Hepatocyte (in vitro differentiated cells): ENCODE measurements around the gene SCGB2A2. TPM values are rescaled to one million over a fixed set of nuclear protein-coding genes. Genes with fewer than 3 reads are reported as not detected.

Experiments used
- DNase-seq: peaks from one replicate; pipeline ENCODE4 v3.0.0-alpha.2; 2016; ENCODE audit warnings: low spot score
- H2AFZ ChIP-seq: fragments of 200-600 bp; sonication (generic); 2 replicates; pipeline ENCODE4 v1.6.0; 2016; ENCODE audit warnings: antibody characterized with exemption, mild to moderate bottlenecking
- H3K27ac ChIP-seq: fragments of 200-600 bp; sonication (generic); 2 replicates; pipeline ENCODE4 v1.5.1; 2016; ENCODE audit warnings: mild to moderate bottlenecking
- H3K27me3 ChIP-seq: fragments of 200-600 bp; sonication (generic); 2 replicates; pipeline ENCODE4 v1.6.1; 2016
- H3K36me3 ChIP-seq: fragments of 200-600 bp; sonication (generic); replicated peaks from 2 replicates; pipeline ENCODE4 v1.5.1; 2016; ENCODE audit warnings: low read depth; ENCODE audit not compliant: insufficient read depth
- H3K4me1 ChIP-seq: fragments of 200-600 bp; sonication (generic); 2 replicates; pipeline ENCODE4 v1.5.1; 2016; ENCODE audit warnings: mild to moderate bottlenecking, moderate library complexity; ENCODE audit not compliant: insufficient read depth
- H3K4me2 ChIP-seq: fragments of 200-600 bp; sonication (generic); 2 replicates; pipeline ENCODE4 v1.6.0; 2016
- H3K4me3 ChIP-seq: fragments of 200-600 bp; sonication (generic); 2 replicates; pipeline ENCODE4 v1.5.1; 2016; ENCODE audit warnings: mild to moderate bottlenecking
- H3K79me2 ChIP-seq: fragments of 200-600 bp; sonication (generic); 2 replicates; pipeline ENCODE4 v1.6.0; 2017; ENCODE audit warnings: mild to moderate bottlenecking
- H3K9me2 ChIP-seq: fragments of 200-600 bp; sonication (generic); replicated peaks from 2 replicates; pipeline ENCODE4 v1.6.0; 2017; ENCODE audit warnings: mild to moderate bottlenecking; ENCODE audit not compliant: insufficient read depth
- H3K9me3 ChIP-seq: fragments of 200-600 bp; sonication (generic); 2 replicates; pipeline ENCODE4 v1.5.1; 2016; ENCODE audit warnings: low read depth, mild to moderate bottlenecking
- H4K20me1 ChIP-seq: fragments of 200-600 bp; sonication (generic); 2 replicates; pipeline ENCODE4 v1.6.0; 2016; ENCODE audit warnings: mild to moderate bottlenecking; ENCODE audit not compliant: insufficient read depth, poor library complexity, severe bottlenecking
- CTCF ChIP-seq: fragments of 200-600 bp; sonication (generic); IDR thresholded peaks from 2 replicates; pipeline ENCODE4 v1.5.1; 2016; ENCODE audit warnings: antibody characterized with exemption, mild to moderate bottlenecking; ENCODE audit not compliant: poor library complexity
- EZH2 ChIP-seq: fragments of 200-600 bp; sonication (generic); IDR thresholded peaks from 2 replicates; pipeline ENCODE4 v1.6.1; 2016; ENCODE audit warnings: antibody characterized with exemption, mild to moderate bottlenecking, borderline replicate concordance
- EZH2phosphoT487 ChIP-seq: fragments of 200-600 bp; sonication (generic); IDR thresholded peaks from one replicate; pipeline ENCODE4 v1.6.1; 2018; ENCODE audit warnings: antibody characterized with exemption, mild to moderate bottlenecking, low read depth, moderate library complexity; ENCODE audit not compliant: unreplicated experiment, severe bottlenecking
- WGBS: methylation state at CpG from one replicate; pipeline ENCODE4 v1.1.6; 2016; ENCODE audit warnings: low lambda C conversion rate; ENCODE audit errors: missing lambda C conversion rate; 5-methylcytosine and 5-hydroxymethylcytosine counted together
- polyA plus RNA-seq: library from polyadenylated mRNA; unstranded; fragments of >200 nt; fragmentation: Nextera tagmentation; extraction: Ambion mirVana; gene quantifications from 2 replicates; pipeline ENCODE4 v1.2.1, GENCODE V29; 2016
- total RNA-seq: library from RNA; depleted of rRNA; stranded (reverse); fragments of >200 nt; gene quantifications from 2 replicates; pipeline ENCODE4 v1.2.3, GENCODE V29; 2014

SCGB2A2 gene
- total and polyA plus RNA-seq, 2 experiments from 2014 or later, result not detected

- no peak for DNase-seq
- Histone ChIP-seq H3K36me3 (no peaks in the 10 kb centered on the region), H2AFZ (no peak overlapping the region), H3K9me2 (no peaks in the 10 kb centered on the region), H3K9me3 (no peaks in the 10 kb centered on the region), H3K4me1 (no peaks in the 10 kb centered on the region), H3K27me3 (no peaks in the 10 kb centered on the region), H3K79me2 (no peaks in the 10 kb centered on the region), H3K4me3 (no peak overlapping the region), H3K27ac (no peak overlapping the region), H4K20me1 (no peaks in the 10 kb centered on the region), H3K4me2 (no peak overlapping the region)
- TF ChIP-seq EZH2phosphoT487 (no peak), CTCF (no peak), EZH2 (no peak)
- 100% methylated on average over 3 of the region's 3 CpGs for WGBS
Observed at GRCh38 chr11:62241095-62241494, 28.9 kb upstream of the SCGB2A2 start.

DNA sequence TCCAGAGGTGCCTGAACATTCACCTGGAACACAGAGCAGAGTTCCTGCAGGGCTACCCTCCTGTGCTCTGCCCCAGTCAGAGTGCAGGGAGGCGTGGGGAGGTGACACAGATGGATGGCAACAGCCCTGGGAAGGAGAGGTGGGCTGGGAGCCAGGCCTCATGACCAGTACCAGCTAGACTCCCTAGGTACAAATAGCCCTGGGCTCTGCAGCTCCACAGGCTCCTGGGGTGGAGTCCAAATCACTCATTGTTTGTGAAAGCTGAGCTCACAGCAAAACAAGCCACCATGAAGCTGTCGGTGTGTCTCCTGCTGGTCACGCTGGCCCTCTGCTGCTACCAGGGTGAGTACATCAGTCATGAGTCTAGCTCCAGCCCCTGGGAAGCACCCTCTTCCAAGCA is 27.9 kb upstream of the SCGB2A2 start, which contains the start of gene SCGB1D2:
Gene SCGB1D2 (plus strand): TSS at position 219 of the 400 bp plus-strand sequence. CDS start 69 bp downstream, at position 288.
- no peaks in the 10 kb centered on the region for H3K36me3 ChIP-seq
- 25% methylated on average over 3 of the region's 3 CpGs for WGBS
- no peak within 1 kb of the TSS for H3K4me2 ChIP-seq
- H3K27me3 ChIP-seq, result no peaks in the 10 kb centered on the region
- H3K79me2 ChIP-seq, result no peaks in the 10 kb centered on the region
- no peak for DNase-seq
- H3K4me1 ChIP-seq, result no peaks in the 10 kb centered on the region
- H3K27ac ChIP-seq, result no peak within 1 kb of the TSS
- no peak within 1 kb of the TSS for H3K4me3 ChIP-seq
- H3K9me3 ChIP-seq, result no peaks in the 10 kb centered on the region
- H3K9me2 ChIP-seq, result no peaks in the 10 kb centered on the region
- no peak within 1 kb of the TSS for H2AFZ ChIP-seq
- H4K20me1 ChIP-seq, result no peaks in the 10 kb centered on the region
- no peak for TF ChIP-seq EZH2
- no peak for TF ChIP-seq CTCF
- TF ChIP-seq EZH2phosphoT487, result no peak

DNA sequence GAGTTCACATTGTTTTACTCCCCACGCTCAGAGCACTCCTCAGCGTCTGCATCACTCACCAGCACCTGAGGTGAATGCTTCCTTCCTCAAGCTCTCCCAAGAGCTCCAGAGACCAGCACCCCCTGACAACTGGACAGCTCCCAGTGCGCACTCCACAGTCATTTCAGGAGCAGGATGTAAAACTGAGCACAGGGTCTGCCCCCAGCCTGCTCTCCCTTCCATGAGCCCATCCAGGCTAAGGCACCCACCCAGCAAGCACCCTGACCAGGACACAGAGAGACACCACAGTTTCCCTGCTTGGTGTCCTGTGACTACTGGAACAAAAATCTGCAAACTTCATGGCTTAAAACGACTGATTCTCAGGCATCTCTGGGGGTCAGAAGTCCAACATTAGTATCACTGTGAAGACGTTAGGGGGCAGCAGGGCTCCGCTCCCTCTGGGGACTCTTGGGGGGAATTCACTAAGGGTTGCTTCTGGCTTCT is 24.6 kb upstream of the SCGB2A2 start:
- Histone ChIP-seq H3K27me3 (no peaks in the 10 kb centered on the region), H3K79me2 (no peaks in the 10 kb centered on the region), H3K4me2 (no peak overlapping the region), H3K36me3 (no peaks in the 10 kb centered on the region), H4K20me1 (no peaks in the 10 kb centered on the region), H3K4me1 (no peaks in the 10 kb centered on the region), H3K9me3 (no peaks in the 10 kb centered on the region), H3K27ac (no peak overlapping the region), H3K9me2 (no peaks in the 10 kb centered on the region), H2AFZ (no peak overlapping the region), H3K4me3 (no peak overlapping the region)
- DNase-seq, result peak; percentile 69
- TF ChIP-seq CTCF, result peak; percentile 33
- no peak for TF ChIP-seq EZH2
- TF ChIP-seq EZH2phosphoT487, result no peak
- WGBS, result 14% methylated on average over 6 of the region's 6 CpGs
